LNCaP clone FGC (cell line): ENCODE results near the gene HDLBP.

ENCODE experiments used
- DNase-seq: peaks from one replicate; pipeline ENCODE4 v3.0.0-alpha.2; 2011; ENCODE audit warnings: low read depth
- H3K4me3 ChIP-seq: 2 replicates; pipeline ENCODE4 v1.5.1; 2011; ENCODE audit warnings: mild to moderate bottlenecking, low read depth, low read length, control low read depth
- CTCF ChIP-seq: IDR thresholded peaks from 2 replicates; pipeline ENCODE4 v1.5.1; 2012; ENCODE audit warnings: mild to moderate bottlenecking; ENCODE audit not compliant: control insufficient read depth, insufficient read depth; ENCODE audit errors: extremely low read depth

Gene HDLBP

GRCh38 chr2:241223211-241224017, 92.1 kb downstream of the HDLBP start:
- TF ChIP-seq CTCF, result no peak
- H3K4me3 ChIP-seq, result no peak overlapping the region
- no peak for DNase-seq

GRCh38 chr2:241219856-241220356, 95.6 kb downstream of the HDLBP start:
- H3K4me3 ChIP-seq, result no peak overlapping the region
- TF ChIP-seq CTCF, result no peak
- DNase-seq, result no peak

GRCh38 chr2:241219030-241219382, 96.5 kb downstream of the HDLBP start:
- peak overlapping the region; percentile 57 for H3K4me3 ChIP-seq
- no peak for DNase-seq
- no peak for TF ChIP-seq CTCF

- TF ChIP-seq CTCF, result peak; percentile 42
- peak overlapping the region; percentile 57 for H3K4me3 ChIP-seq
- peak; percentile 4 for DNase-seq
These were observed 97.1 kb downstream of the HDLBP start for GRCh38 chr2:241218131-241219029.

GRCh38 chr2:241217320-241218031, 98.0 kb downstream of the HDLBP start:
- no peak for TF ChIP-seq CTCF
- DNase-seq, result no peak
- no peak overlapping the region for H3K4me3 ChIP-seq

GRCh38 chr2:241216211-241216761, 99.2 kb downstream of the HDLBP start:
- no peak overlapping the region for H3K4me3 ChIP-seq
- DNase-seq, result no peak
- TF ChIP-seq CTCF, result no peak
